ENCODE results near the gene TTC7B.

The TTC7B gene

DNA sequence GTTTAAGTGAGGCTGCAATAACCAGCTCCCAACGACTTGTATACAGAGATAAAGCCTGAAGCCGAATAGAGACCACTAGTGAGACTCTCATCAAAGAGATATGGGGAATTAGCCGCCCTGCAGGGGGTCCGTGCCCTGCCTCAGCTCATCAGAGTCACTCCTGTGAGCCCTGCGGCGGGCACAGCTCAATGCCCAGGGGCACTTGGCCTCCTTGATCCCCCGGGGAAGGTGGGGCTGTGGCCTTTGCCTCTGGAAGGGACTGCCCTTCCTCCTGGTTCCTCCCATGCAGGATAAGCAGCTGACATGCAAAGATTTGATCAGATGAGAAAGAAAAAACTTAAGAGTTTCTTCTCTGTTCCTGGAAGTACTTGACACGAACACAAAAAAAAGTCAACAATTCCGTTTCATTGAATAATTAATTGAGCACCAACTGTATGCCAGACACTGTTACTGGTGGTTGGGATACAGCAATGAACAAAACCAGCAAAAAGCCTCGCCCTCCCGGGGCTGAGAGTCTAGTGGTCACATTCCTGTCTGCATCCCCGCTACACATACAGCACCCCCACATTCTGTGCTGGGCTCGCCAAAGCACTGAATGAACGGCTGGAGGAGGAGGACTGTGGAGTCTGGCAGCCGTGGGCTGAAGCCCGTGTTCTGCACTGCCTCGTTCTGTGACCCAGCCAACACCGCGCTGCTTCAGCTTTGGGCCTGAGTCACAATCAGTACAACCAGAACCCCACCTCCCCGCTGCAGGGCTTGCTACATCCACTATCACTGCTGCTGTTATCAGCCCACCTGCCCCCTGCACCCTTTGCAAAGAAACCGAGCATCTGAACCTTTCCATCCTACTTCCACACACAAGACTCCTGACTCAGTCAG lies 10.3 kb downstream of the TTC7B start:
- no peak for TF ChIP-seq CTCF (IDR thresholded peaks at IDR 0.05)

DNA sequence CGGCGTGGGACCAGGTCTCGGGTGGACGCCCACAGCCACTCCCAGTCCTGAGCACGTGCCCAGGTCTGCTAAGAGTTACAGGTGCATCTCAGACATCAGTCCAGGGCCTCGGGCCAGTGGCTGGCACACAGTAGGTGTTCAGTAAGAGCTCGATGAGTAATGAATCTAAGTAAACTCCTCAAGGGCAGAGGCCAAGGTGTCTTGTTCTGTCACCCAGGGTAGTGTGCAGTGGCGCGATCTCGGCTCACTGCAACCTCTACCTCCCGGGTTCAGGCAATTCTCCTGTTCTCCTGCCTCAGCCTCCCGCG lies 11.2 kb downstream of the TTC7B start:
- no peak for TF ChIP-seq CTCF (IDR thresholded peaks at IDR 0.05)

GRCh38 chr14:90804292-90805083 lies 11.7 kb downstream of the TTC7B start:
- no peak for TF ChIP-seq CTCF (IDR thresholded peaks at IDR 0.05)

- TF ChIP-seq CTCF (IDR thresholded peaks at IDR 0.05), result no peak
Observed at GRCh38 chr14:90803249-90803648, 13.0 kb downstream of the TTC7B start.

DNA sequence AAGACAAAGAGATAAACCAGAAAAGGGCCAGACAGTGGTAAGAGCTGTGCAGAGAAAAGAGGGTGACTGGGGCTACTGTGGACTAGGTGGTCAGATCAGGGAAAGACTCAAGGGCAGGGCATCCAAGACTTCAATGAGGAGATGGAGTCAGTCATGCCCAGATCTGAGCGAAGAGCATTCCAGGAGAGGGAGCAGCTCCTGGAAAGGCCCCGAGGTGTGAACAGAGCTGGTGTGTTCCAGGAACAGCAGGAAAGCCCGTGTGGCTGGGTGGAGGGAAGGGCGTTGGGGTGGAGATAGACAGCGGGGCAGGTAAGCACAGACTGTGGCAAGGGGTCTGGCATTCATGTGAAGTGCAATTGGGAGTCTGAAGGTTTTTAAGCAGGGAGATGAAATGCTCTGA lies 16.8 kb downstream of the TTC7B start:
- TF ChIP-seq CTCF (IDR thresholded peaks at IDR 0.05), result no peak

GRCh38 chr14:90797919-90798318 lies 18.3 kb downstream of the TTC7B start:
- no peak for TF ChIP-seq CTCF (IDR thresholded peaks at IDR 0.05)

GRCh38 chr14:90797451-90797850 lies 18.8 kb downstream of the TTC7B start:
- no peak for TF ChIP-seq CTCF (IDR thresholded peaks at IDR 0.05)

Data from LNCAP (cell line).